ENCODE measurements around the gene PCNX2.
"Not testable (repeated sequence)": the region's sequence is repeated elsewhere in the genome, so short reads cannot be mapped to it uniquely, and the experiment has no call there.

PCNX2 gene

GRCh38 chr1:233012021-233012420 is 283.5 kb downstream of the PCNX2 start:
- no peak for DNase-seq (ENCODE audit: low read depth in 2 of 2)

GRCh38 chr1:233010146-233010545 is 285.4 kb downstream of the PCNX2 start:
- no peak for DNase-seq (ENCODE audit: low read depth in 2 of 2)

- DNase-seq (ENCODE audit: low read depth in 2 of 2), result no peak
These were observed 289.0 kb downstream of the PCNX2 start for GRCh38 chr1:233006541-233006973.

- DNase-seq (ENCODE audit: low read depth in 2 of 2), result no peak
These were observed 289.4 kb downstream of the PCNX2 start for GRCh38 chr1:233006108-233006507.

- DNase-seq (ENCODE audit: low read depth in 2 of 2), result no peak
These were observed 289.8 kb downstream of the PCNX2 start for GRCh38 chr1:233005703-233006102.

GRCh38 chr1:233005156-233005555 is 290.4 kb downstream of the PCNX2 start:
- no peak for DNase-seq (ENCODE audit: low read depth in 2 of 2)

GRCh38 chr1:233004451-233004850 is 291.1 kb downstream of the PCNX2 start:
- no peak for DNase-seq (ENCODE audit: low read depth in 2 of 2)

GRCh38 chr1:233003638-233004037 is 291.9 kb downstream of the PCNX2 start:
- DNase-seq (ENCODE audit: low read depth in 2 of 2), result not testable (repeated sequence)

GRCh38 chr1:232999956-233000625 is 295.4 kb downstream of the PCNX2 start:
- DNase-seq (ENCODE audit: low read depth in 2 of 2), result no peak

- DNase-seq (ENCODE audit: low read depth in 2 of 2), result no peak
These were observed 296.9 kb downstream of the PCNX2 start for GRCh38 chr1:232998646-232999045.

- no peak for DNase-seq (ENCODE audit: low read depth in 2 of 2)
These were observed 297.4 kb downstream of the PCNX2 start for GRCh38 chr1:232998138-232998537.

GRCh38 chr1:232996143-232996542 is 299.4 kb downstream of the PCNX2 start:
- DNase-seq (ENCODE audit: low read depth in 2 of 2), result no peak

GRCh38 chr1:232995189-232995588 is 300.3 kb downstream of the PCNX2 start:
- DNase-seq (ENCODE audit: low read depth in 2 of 2), result no peak

- DNase-seq (ENCODE audit: low read depth in 2 of 2), result no peak
These were observed 302.0 kb downstream of the PCNX2 start for GRCh38 chr1:232993555-232993954.

- no peak for DNase-seq (ENCODE audit: low read depth in 2 of 2)
These were observed 303.3 kb downstream of the PCNX2 start for GRCh38 chr1:232992227-232992626.

- DNase-seq (ENCODE audit: low read depth in 2 of 2), result no peak
These were observed 304.3 kb downstream of the PCNX2 start for GRCh38 chr1:232991238-232991637.

GRCh38 chr1:232990176-232991128 is 305.1 kb downstream of the PCNX2 start:
- no peak for DNase-seq (ENCODE audit: low read depth in 2 of 2)

- no peak for DNase-seq (ENCODE audit: low read depth in 2 of 2)
These were observed 306.9 kb downstream of the PCNX2 start for GRCh38 chr1:232988572-232989040.

- DNase-seq (ENCODE audit: low read depth in 2 of 2), result no peak
These were observed 307.8 kb downstream of the PCNX2 start for GRCh38 chr1:232987774-232988140.

- DNase-seq (ENCODE audit: low read depth in 2 of 2), result no peak
These were observed 308.3 kb downstream of the PCNX2 start for GRCh38 chr1:232987046-232987773.

GRCh38 chr1:232986527-232986922 is 309.0 kb downstream of the PCNX2 start:
- DNase-seq (ENCODE audit: low read depth in 2 of 2), result no peak

GRCh38 chr1:232985882-232986526 is 309.5 kb downstream of the PCNX2 start:
- DNase-seq (ENCODE audit: low read depth in 2 of 2), result no peak

All from stimulated activated CD8-positive, alpha-beta memory T cell treated with anti-CD3 and anti-CD28 coated beads, Interleukin-15, amount 100 ng/mL, for 4 hours (primary cell).